ENCODE results near the gene BOLA1. TPM values are rescaled to one million over a fixed set of nuclear protein-coding genes. Genes with fewer than 3 reads are reported as not detected.
A peak's percentile ranks its signal among the peaks of the same experiment; 100 is the strongest.
"Not testable (repeated sequence)": the region's sequence is repeated elsewhere in the genome, so short reads cannot be mapped to it uniquely, and the experiment has no call there.

BOLA1 gene
- total and polyA plus RNA-seq, 12 donors: 12.2 to 63.8 (median 34.0) TPM

- H3K4me3 ChIP-seq; DNase-seq; H3K4me1 ChIP-seq (replicated peaks in 1 of 2); H3K9me3 ChIP-seq (replicated peaks in 1 of 3); H3K36me3 ChIP-seq (replicated peaks in 1 of 2); H3K27ac ChIP-seq; intact Hi-C loops (cut with DNase I); H3K27me3 ChIP-seq: not testable (repeated sequence)
- WGBS, 4 donors: no CpG with 5 or more reads among the region's 32 CpGs
These were observed 37.8 kb upstream of the BOLA1 start for GRCh38 chr1:149861497-149862054.

GRCh38 chr1:149866887-149867286, 32.5 kb upstream of the BOLA1 start:
- H3K4me3 ChIP-seq; DNase-seq; H3K4me1 ChIP-seq (replicated peaks in 1 of 2); H3K36me3 ChIP-seq (replicated peaks in 1 of 2); H3K9me3 ChIP-seq (replicated peaks in 1 of 3); intact Hi-C loops (cut with DNase I); H3K27me3 ChIP-seq; H3K27ac ChIP-seq: not testable (repeated sequence)
- WGBS, 4 donors: no CpG with 5 or more reads among the region's 2 CpGs

- H3K4me3 ChIP-seq; H3K36me3 ChIP-seq (replicated peaks in 1 of 2); H3K27ac ChIP-seq; intact Hi-C loops (cut with DNase I); H3K4me1 ChIP-seq (replicated peaks in 1 of 2); DNase-seq; H3K27me3 ChIP-seq; H3K9me3 ChIP-seq (replicated peaks in 1 of 3): not testable (repeated sequence)
- no CpG with 5 or more reads among the region's 4 CpGs for WGBS, 4 donors
These were observed 26.3 kb upstream of the BOLA1 start for GRCh38 chr1:149873060-149873459.

- no peaks in the 10 kb centered on the region for H3K27me3 ChIP-seq
- DNase-seq: peak in 1 of 7 donors; percentile 38
- H3K9me3 ChIP-seq (replicated peaks in 1 of 3): no peaks in the 10 kb centered on the region
- H3K36me3 ChIP-seq (replicated peaks in 1 of 2): no peaks in the 10 kb centered on the region
- H3K27ac ChIP-seq: no peak overlapping the region
- WGBS, 4 donors: 87 to 95% (median 91%) methylated on average over 4 to 7 of the region's 7 CpGs
- no peak overlapping the region for H3K4me3 ChIP-seq
- TF ChIP-seq CTCF (IDR thresholded peaks at IDR 0.05) (no peak), POLR2A (IDR thresholded peaks at IDR 0.05) (no peak)
- no peaks in the 10 kb centered on the region for H3K4me1 ChIP-seq (replicated peaks in 1 of 2)
- intact Hi-C loops (cut with DNase I): no loop called here
These were observed 22.0 kb upstream of the BOLA1 start for GRCh38 chr1:149877211-149877946.

- no peak for DNase-seq
- WGBS, 4 donors: 88 to 92% (median 89%) methylated on average over 1 of the region's 1 CpG
- TF ChIP-seq CTCF (IDR thresholded peaks at IDR 0.05): no peak
- no peak for TF ChIP-seq POLR2A (IDR thresholded peaks at IDR 0.05)
- no peak overlapping the region for H3K27ac ChIP-seq
- no peaks in the 10 kb centered on the region for H3K36me3 ChIP-seq (replicated peaks in 1 of 2)
- H3K4me1 ChIP-seq (replicated peaks in 1 of 2): peaks cover 1 to 5% of the 10 kb centered on the region in 2 donors
- no peaks in the 10 kb centered on the region for H3K27me3 ChIP-seq
- no peak overlapping the region for H3K4me3 ChIP-seq
- intact Hi-C loops (cut with DNase I): no loop called here
- H3K9me3 ChIP-seq (replicated peaks in 1 of 3): no peaks in the 10 kb centered on the region
These were observed 19.8 kb upstream of the BOLA1 start for GRCh38 chr1:149879556-149879955.

GRCh38 chr1:149881876-149882275, 17.5 kb upstream of the BOLA1 start:
- DNase-seq: peak in 1 of 7 donors; percentile 39
- TF ChIP-seq CTCF (IDR thresholded peaks at IDR 0.05): no peak
- no peak for TF ChIP-seq POLR2A (IDR thresholded peaks at IDR 0.05)
- Histone ChIP-seq H3K9me3 (replicated peaks in 1 of 3) (no peaks in the 10 kb centered on the region), H3K36me3 (replicated peaks in 1 of 2) (no peaks in the 10 kb centered on the region), H3K4me1 (replicated peaks in 1 of 2) (peaks cover 9 to 11% of the 10 kb centered on the region in 2 donors), H3K27me3 (no peaks in the 10 kb centered on the region), H3K4me3 (no peak overlapping the region), H3K27ac (no peak overlapping the region)
- intact Hi-C loops (cut with DNase I): no loop called here
- WGBS, 4 donors: 83 to 98% (median 91%) methylated on average over 1 of the region's 1 CpG
